ENCODE measurements around the gene C1orf159. TPM values are rescaled to one million over a fixed set of nuclear protein-coding genes. Genes with fewer than 3 reads are reported as not detected.

The C1orf159 gene
- total RNA-seq, 1 donor from 2014 or later = 11.8 TPM

DNA sequence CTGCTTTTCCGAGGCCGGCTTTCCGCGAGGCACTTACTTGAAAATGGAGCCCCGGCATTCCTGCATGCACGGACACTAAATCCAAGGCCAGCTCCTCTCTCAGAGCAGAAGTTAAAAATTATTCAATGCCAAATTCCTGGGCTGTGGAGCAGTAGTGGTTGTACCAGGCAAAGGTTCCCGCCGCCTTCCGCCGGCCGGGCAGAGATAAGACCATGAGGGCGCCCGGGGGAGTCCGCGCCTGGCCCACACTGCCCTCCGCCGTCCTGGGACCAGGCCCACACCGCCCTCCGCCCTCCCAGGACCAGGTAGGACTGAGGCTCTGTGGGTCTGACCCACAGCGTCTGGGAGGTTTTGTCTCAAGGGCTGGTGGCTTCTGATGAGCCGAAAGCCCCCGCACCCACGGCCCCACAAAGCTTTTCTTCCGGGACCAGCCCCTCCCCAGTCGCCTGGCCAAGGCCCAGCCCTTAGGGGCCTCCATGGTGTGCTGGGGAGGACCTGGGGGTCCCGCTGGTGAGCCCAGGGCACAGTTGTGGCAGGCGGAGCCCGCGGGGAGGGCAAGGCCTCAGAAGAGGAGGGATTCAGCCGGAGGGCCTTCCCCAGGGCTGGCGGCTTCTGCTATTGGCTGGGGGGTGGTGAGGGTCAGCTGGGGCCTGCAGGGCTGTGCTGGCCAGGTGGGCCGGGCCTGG, 12.7 kb upstream of the C1orf159 start:
- no peaks in the 10 kb centered on the region for H3K9me3 ChIP-seq
- TF ChIP-seq, protein P1, sequence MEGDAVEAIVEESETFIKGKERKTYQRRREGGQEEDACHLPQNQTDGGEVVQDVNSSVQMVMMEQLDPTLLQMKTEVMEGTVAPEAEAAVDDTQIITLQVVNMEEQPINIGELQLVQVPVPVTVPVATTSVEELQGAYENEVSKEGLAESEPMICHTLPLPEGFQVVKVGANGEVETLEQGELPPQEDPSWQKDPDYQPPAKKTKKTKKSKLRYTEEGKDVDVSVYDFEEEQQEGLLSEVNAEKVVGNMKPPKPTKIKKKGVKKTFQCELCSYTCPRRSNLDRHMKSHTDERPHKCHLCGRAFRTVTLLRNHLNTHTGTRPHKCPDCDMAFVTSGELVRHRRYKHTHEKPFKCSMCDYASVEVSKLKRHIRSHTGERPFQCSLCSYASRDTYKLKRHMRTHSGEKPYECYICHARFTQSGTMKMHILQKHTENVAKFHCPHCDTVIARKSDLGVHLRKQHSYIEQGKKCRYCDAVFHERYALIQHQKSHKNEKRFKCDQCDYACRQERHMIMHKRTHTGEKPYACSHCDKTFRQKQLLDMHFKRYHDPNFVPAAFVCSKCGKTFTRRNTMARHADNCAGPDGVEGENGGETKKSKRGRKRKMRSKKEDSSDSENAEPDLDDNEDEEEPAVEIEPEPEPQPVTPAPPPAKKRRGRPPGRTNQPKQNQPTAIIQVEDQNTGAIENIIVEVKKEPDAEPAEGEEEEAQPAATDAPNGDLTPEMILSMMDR (IDR thresholded peaks at IDR 0.05) = no peak
- TF ChIP-seq POLR2A (IDR thresholded peaks at IDR 0.05) (no peak), POLR2AphosphoS5 (IDR thresholded peaks at IDR 0.05; ENCODE audit: insufficient read depth in 1 of 2, low read depth in 1 of 2) (no peak)
- no peaks in the 10 kb centered on the region for H3K27me3 ChIP-seq
- intact Hi-C loops (cut with DNase I) = loop anchor here (10.0 kb wide), 1 partner anchor 106 kb away; the partner anchor contains the start of genes B3GALT6 and SDF4
- H3K4me1 ChIP-seq = peaks cover 8% of the 10 kb centered on the region
- H3K27ac ChIP-seq = no peak overlapping the region
- no peak for DNase-seq (ENCODE audit: extremely low spot score in 2 of 2)
- no peak overlapping the region for H3K4me3 ChIP-seq
- no peaks in the 10 kb centered on the region for H3K36me3 ChIP-seq

DNA sequence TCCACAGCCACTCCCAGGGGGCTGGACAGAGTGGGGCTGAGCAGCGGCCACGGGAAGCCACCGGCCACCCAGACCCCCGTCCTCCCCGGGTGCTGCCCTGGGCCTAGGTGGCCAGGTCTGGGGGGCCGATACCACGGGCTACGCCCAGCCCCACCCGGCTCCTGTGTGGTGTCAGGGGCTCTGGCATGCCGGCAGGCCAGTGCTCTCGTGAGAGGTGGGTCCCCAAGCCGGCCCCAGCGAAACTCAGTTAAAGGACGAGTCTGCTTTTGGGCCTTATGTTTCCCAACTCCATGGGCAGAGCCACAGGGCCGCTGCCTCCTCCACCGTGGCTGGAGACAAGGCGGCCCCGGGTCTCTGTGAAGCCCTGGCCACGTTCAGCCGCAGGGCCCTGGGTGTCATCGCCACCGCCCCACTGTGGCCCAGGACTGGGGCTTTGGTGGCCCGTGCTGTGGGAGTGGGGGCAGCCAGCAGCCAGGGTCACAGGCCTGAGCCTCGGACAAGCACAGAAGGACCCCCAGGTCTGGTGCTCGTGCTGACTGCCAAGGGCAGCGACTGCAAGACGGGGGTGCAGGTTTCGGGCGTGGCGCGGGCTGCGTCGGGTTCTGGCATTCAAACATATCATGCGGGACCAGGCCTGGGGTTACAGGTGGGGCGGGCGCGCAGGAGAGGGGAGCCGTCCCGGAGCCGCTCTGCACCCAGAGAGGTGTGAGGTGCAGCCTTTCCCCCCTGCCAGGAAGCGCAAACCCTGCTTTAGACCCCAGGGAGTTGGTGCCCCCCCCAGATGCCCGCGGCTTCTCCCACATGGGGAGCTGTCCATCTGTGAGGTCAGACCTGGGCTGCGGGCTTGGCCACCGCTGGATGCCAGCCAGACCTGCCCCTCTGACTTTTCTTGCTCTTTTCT, 11.9 kb upstream of the C1orf159 start:
- Histone ChIP-seq H3K27ac (no peak overlapping the region), H3K36me3 (no peaks in the 10 kb centered on the region), H3K4me3 (no peak overlapping the region), H3K9me3 (no peaks in the 10 kb centered on the region), H3K4me1 (peaks cover 1% of the 10 kb centered on the region), H3K27me3 (no peaks in the 10 kb centered on the region)
- TF ChIP-seq, protein P1 (IDR thresholded peaks at IDR 0.05) = no peak
- TF ChIP-seq POLR2AphosphoS5 (IDR thresholded peaks at IDR 0.05; ENCODE audit: insufficient read depth in 1 of 2, low read depth in 1 of 2) = no peak
- TF ChIP-seq POLR2A (IDR thresholded peaks at IDR 0.05) = no peak
- DNase-seq (ENCODE audit: extremely low spot score in 2 of 2) = no peak
- intact Hi-C loops (cut with DNase I) = loop anchor here (10.0 kb wide), 1 partner anchor 107 kb away; the partner anchor contains the start of genes B3GALT6 and SDF4

DNA sequence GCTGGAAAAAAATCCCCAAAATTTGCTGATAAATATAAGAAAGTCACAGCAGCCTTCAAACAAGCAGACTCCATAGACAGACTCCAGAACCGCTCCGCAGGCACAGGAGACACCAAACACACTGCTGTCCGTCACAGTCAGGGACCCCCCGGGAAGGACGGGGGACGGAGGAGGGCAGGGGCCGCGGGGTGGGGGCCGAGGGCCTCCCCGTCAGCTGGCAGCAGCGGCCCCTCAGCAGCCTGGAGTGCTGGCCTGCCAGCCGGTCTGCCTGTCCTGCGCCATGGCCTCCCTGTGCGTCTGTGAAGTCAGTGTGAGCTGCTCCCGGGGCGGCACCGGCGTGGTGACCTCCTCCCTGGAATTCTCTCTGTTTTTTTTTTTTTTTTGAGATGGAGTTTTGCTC, 10.1 kb upstream of the C1orf159 start:
- Histone ChIP-seq H3K4me3 (no peak overlapping the region), H3K9me3 (no peaks in the 10 kb centered on the region), H3K27ac (no peak overlapping the region), H3K36me3 (no peaks in the 10 kb centered on the region), H3K27me3 (no peaks in the 10 kb centered on the region), H3K4me1 (peaks cover 11% of the 10 kb centered on the region)
- no peak for TF ChIP-seq POLR2A (IDR thresholded peaks at IDR 0.05)
- TF ChIP-seq POLR2AphosphoS5 (IDR thresholded peaks at IDR 0.05; ENCODE audit: insufficient read depth in 1 of 2, low read depth in 1 of 2) = no peak
- TF ChIP-seq, protein P1 (IDR thresholded peaks at IDR 0.05) = no peak
- DNase-seq (ENCODE audit: extremely low spot score in 2 of 2) = no peak
- intact Hi-C loops (cut with DNase I) = loop anchor here (10.0 kb wide), 1 partner anchor 109 kb away; the partner anchor contains the start of genes B3GALT6 and SDF4

DNA sequence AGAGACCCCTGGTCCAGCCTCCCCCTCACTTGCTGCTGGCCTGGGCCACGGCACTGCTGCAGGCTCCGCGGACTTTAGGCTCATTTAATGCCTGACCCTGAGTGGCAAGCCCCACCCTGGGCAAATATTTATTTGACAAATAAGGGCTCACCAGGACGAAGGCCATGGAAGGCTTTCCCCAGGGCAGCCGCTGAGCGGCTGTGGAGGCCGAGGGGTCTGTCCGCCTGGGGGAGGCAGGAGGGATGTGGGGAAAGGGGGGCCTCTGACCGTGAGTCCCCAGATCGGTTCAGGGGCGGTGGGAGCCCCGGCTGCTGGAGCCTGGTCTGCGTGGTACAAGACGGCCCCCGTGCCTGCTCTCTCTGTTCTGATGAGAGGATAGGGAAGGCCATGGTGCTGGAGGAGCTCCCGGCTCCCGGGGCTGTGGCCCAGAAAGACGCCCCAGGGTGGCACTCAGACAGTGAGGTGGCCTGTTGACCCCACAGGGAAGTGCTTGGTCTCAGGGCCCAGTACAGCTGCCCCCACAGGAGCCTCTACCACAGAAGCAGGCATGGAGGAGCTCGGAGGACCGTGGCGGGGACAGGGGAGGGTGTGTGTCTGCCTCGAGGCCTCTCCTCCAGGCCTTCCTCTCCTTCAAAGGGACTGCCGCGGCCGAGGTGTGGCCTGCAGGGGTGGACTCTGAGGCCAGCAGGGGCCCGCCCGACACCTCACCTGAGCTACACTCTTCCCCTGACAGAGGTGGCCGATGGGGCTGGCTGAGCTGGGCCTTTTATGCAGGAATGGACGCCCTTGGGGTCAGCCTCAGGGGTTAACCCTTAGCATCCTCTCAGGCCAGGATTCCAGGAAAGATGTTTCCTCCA, 9.1 kb upstream of the C1orf159 start:
- no peak for DNase-seq (ENCODE audit: extremely low spot score in 2 of 2)
- Histone ChIP-seq H3K4me3 (no peak overlapping the region), H3K27me3 (no peaks in the 10 kb centered on the region), H3K27ac (no peak overlapping the region), H3K4me1 (peaks cover 11% of the 10 kb centered on the region), H3K9me3 (no peaks in the 10 kb centered on the region), H3K36me3 (no peaks in the 10 kb centered on the region)
- intact Hi-C loops (cut with DNase I) = loop anchor here (5.0 to 10.0 kb wide), 2 partner anchors 110 to 167 kb away; partner anchors contain the start of genes B3GALT6 and SDF4
- TF ChIP-seq POLR2AphosphoS5 (IDR thresholded peaks at IDR 0.05; ENCODE audit: insufficient read depth in 1 of 2, low read depth in 1 of 2) (no peak), POLR2A (IDR thresholded peaks at IDR 0.05) (no peak)
- TF ChIP-seq, protein P1 (IDR thresholded peaks at IDR 0.05) = no peak
